Suprapubic skin (tissue), 4 donors: Measurements from ENCODE around the gene SH3BP4. TPM values are rescaled to one million over a fixed set of nuclear protein-coding genes. Genes with fewer than 3 reads are reported as not detected.
A peak's percentile ranks its signal among the peaks of the same experiment; 100 is the strongest.

Source experiments
- DNase-seq, 2 donors: peaks; one replicate each; pipeline ENCODE4 v3.0.0-alpha.2; 2019; ENCODE audit warnings: low spot score in 2 of 2
- H3K27ac ChIP-seq: fragments of 200-600 bp; sonication (generic); one replicate; pipeline ENCODE4 v1.5.1; 2019
- H3K27me3 ChIP-seq: fragments of 200-600 bp; sonication (generic); one replicate; pipeline ENCODE4 v1.5.1; 2019
- H3K36me3 ChIP-seq: fragments of 200-600 bp; sonication (generic); one replicate; pipeline ENCODE4 v1.5.1; 2019
- H3K4me1 ChIP-seq: fragments of 200-600 bp; sonication (generic); one replicate; pipeline ENCODE4 v1.5.1; 2019
- H3K4me3 ChIP-seq: fragments of 200-600 bp; sonication (generic); one replicate; pipeline ENCODE4 v1.5.1; 2019; ENCODE audit warnings: mild to moderate bottlenecking
- H3K9me3 ChIP-seq: fragments of 200-600 bp; sonication (generic); one replicate; pipeline ENCODE4 v1.5.1; 2019
- CTCF ChIP-seq, 2 donors: fragments of 200-600 bp in 1 of 2; fragments of 450-650 bp in 1 of 2; sonication (generic) in 1 of 2; IDR thresholded peaks; one replicate each; pipeline ENCODE4 v1.5.1; 2016 to 2019; ENCODE audit warnings: antibody characterized with exemption in 2 of 2, mild to moderate bottlenecking in 1 of 2, moderate library complexity in 1 of 2
- EP300 ChIP-seq: sonication (generic); formaldehyde crosslinking; IDR thresholded peaks from one replicate; pipeline ENCODE4 v1.6.1; 2017; ENCODE audit warnings: antibody characterized with exemption
- POLR2A ChIP-seq, 2 donors: fragments of 450-650 bp; IDR thresholded peaks; one replicate each; pipeline ENCODE4 v1.6.1; 2017; ENCODE audit warnings: antibody characterized with exemption in 2 of 2, mild to moderate bottlenecking in 2 of 2, moderate library complexity in 2 of 2
- POLR2AphosphoS5 ChIP-seq, 3 donors: sonication (generic); formaldehyde crosslinking; IDR thresholded peaks; one replicate each; pipeline ENCODE4 v1.6.1; 2017; ENCODE audit warnings: antibody characterized with exemption in 3 of 3
- WGBS: methylation state at CpG from one replicate; pipeline ENCODE4 v1.1.5; 2018; 5-methylcytosine and 5-hydroxymethylcytosine counted together
- total RNA-seq, 4 donors: library from RNA; depleted of rRNA; stranded (reverse); fragments of >200 nt; gene quantifications; one replicate each; pipeline ENCODE4 v1.1.0, GENCODE V29; 2016

SH3BP4 gene
- total RNA-seq, 4 donors from 2014 or later: 38.6 to 82.6 (median 58.6) TPM

- Histone ChIP-seq H3K36me3 (peaks cover 21% of the 10 kb centered on the region), H3K4me1 (peaks cover 28% of the 10 kb centered on the region), H3K9me3 (no peaks in the 10 kb centered on the region), H3K27me3 (no peaks in the 10 kb centered on the region), H3K27ac (peak overlapping the region; percentile 42), H3K4me3 (no peak overlapping the region)
- no peak for TF ChIP-seq POLR2AphosphoS5 (IDR thresholded peaks at IDR 0.05)
- no peak for TF ChIP-seq POLR2A (IDR thresholded peaks at IDR 0.05)
- TF ChIP-seq CTCF (IDR thresholded peaks at IDR 0.05): no peak
- TF ChIP-seq EP300: no peak
- 80% methylated on average over 18 of the region's 18 CpGs for WGBS
- no peak for DNase-seq
Observed at GRCh38 chr2:234996069-234996940, 44.5 kb downstream of the SH3BP4 start.

GRCh38 chr2:234996941-234997270 is 45.1 kb downstream of the SH3BP4 start:
- no peaks in the 10 kb centered on the region for H3K27me3 ChIP-seq
- H3K4me1 ChIP-seq: peaks cover 22% of the 10 kb centered on the region
- 91% methylated on average over 13 of the region's 13 CpGs for WGBS
- peaks cover 21% of the 10 kb centered on the region for H3K36me3 ChIP-seq
- TF ChIP-seq POLR2A (IDR thresholded peaks at IDR 0.05): no peak
- TF ChIP-seq POLR2AphosphoS5 (IDR thresholded peaks at IDR 0.05): no peak
- TF ChIP-seq EP300: no peak
- TF ChIP-seq CTCF (IDR thresholded peaks at IDR 0.05): no peak
- peak overlapping the region; percentile 10 for H3K27ac ChIP-seq
- DNase-seq: no peak
- H3K9me3 ChIP-seq: no peaks in the 10 kb centered on the region
- no peak overlapping the region for H3K4me3 ChIP-seq

GRCh38 chr2:234997389-234997788 is 45.6 kb downstream of the SH3BP4 start:
- H3K27me3 ChIP-seq: no peaks in the 10 kb centered on the region
- H3K4me1 ChIP-seq: peaks cover 23% of the 10 kb centered on the region
- no peak overlapping the region for H3K4me3 ChIP-seq
- peaks cover 21% of the 10 kb centered on the region for H3K36me3 ChIP-seq
- TF ChIP-seq EP300 (no peak), POLR2A (IDR thresholded peaks at IDR 0.05) (no peak), CTCF (IDR thresholded peaks at IDR 0.05) (no peak), POLR2AphosphoS5 (IDR thresholded peaks at IDR 0.05) (no peak)
- no peak for DNase-seq
- 94% methylated on average over 5 of the region's 8 CpGs for WGBS
- no peak overlapping the region for H3K27ac ChIP-seq
- H3K9me3 ChIP-seq: no peaks in the 10 kb centered on the region

GRCh38 chr2:234998404-234999211 is 46.8 kb downstream of the SH3BP4 start:
- H3K4me1 ChIP-seq: peaks cover 16% of the 10 kb centered on the region

More at GRCh38 chr2:234998404-234999211, 46.8 kb downstream of the SH3BP4 start:
- no peak for DNase-seq
- WGBS: 87% methylated on average over 25 of the region's 29 CpGs
- H3K4me3 ChIP-seq: no peak overlapping the region
- no peaks in the 10 kb centered on the region for H3K9me3 ChIP-seq
- H3K27ac ChIP-seq: no peak overlapping the region
- TF ChIP-seq POLR2A (IDR thresholded peaks at IDR 0.05) (no peak), EP300 (no peak), CTCF (IDR thresholded peaks at IDR 0.05) (no peak), POLR2AphosphoS5 (IDR thresholded peaks at IDR 0.05) (no peak)
- peaks cover 21% of the 10 kb centered on the region for H3K36me3 ChIP-seq
- no peaks in the 10 kb centered on the region for H3K27me3 ChIP-seq
